Activated CD4-positive, alpha-beta T cell treated with anti-CD3 and anti-CD28 coated beads, Interleukin-2, amount 10 ng/mL, durations not matched to agents 7 days and 5 days (primary cell): ENCODE data around the gene CUL9. TPM values are rescaled to one million over a fixed set of nuclear protein-coding genes. Genes with fewer than 3 reads are reported as not detected.

Experiments
- CTCF ChIA-PET: fragments of 350-600 bp; sonication (Branson Sonifier 250); formaldehyde crosslinking; loops from one replicate; lab custom pipeline; 2021; ENCODE audit warnings: antibody characterized with exemption; lab: Charles Lee
- POLR2A ChIA-PET: fragments of 350-600 bp; sonication (Branson Sonifier 250); formaldehyde crosslinking; loops from one replicate; lab custom pipeline; 2021; ENCODE audit warnings: antibody characterized with exemption; lab: Charles Lee
- DNase-seq: peaks from one replicate; pipeline ENCODE4 v3.0.0-alpha.2; 2020
- H3K27ac Mint-ChIP-seq: one replicate; pipeline ENCODE4 v1.8.0; 2021; ENCODE audit warnings: mild to moderate bottlenecking, moderate library complexity, mixed read lengths
- H3K27me3 Mint-ChIP-seq: one replicate; pipeline ENCODE4 v1.8.0; 2021; ENCODE audit warnings: mixed read lengths
- H3K36me3 Mint-ChIP-seq: one replicate; pipeline ENCODE4 v1.8.0; 2021; ENCODE audit warnings: low read depth, mixed read lengths
- H3K4me1 Mint-ChIP-seq: one replicate; pipeline ENCODE4 v1.8.0; 2021; ENCODE audit warnings: mixed read lengths
- H3K4me3 Mint-ChIP-seq: one replicate; pipeline ENCODE4 v1.8.0; 2021; ENCODE audit warnings: mild to moderate bottlenecking, moderate library complexity, mixed read lengths
- H3K9me3 Mint-ChIP-seq: one replicate; pipeline ENCODE4 v1.8.0; 2021; ENCODE audit warnings: mixed read lengths
- total RNA-seq, 2 experiments: library from RNA; stranded (reverse); gene quantifications; one replicate each; pipeline ENCODE4 v1.2.3, GENCODE V29; 2021

CUL9 gene
- total RNA-seq, 2 experiments from 2014 or later = 57.8 to 60.7 TPM

DNA sequence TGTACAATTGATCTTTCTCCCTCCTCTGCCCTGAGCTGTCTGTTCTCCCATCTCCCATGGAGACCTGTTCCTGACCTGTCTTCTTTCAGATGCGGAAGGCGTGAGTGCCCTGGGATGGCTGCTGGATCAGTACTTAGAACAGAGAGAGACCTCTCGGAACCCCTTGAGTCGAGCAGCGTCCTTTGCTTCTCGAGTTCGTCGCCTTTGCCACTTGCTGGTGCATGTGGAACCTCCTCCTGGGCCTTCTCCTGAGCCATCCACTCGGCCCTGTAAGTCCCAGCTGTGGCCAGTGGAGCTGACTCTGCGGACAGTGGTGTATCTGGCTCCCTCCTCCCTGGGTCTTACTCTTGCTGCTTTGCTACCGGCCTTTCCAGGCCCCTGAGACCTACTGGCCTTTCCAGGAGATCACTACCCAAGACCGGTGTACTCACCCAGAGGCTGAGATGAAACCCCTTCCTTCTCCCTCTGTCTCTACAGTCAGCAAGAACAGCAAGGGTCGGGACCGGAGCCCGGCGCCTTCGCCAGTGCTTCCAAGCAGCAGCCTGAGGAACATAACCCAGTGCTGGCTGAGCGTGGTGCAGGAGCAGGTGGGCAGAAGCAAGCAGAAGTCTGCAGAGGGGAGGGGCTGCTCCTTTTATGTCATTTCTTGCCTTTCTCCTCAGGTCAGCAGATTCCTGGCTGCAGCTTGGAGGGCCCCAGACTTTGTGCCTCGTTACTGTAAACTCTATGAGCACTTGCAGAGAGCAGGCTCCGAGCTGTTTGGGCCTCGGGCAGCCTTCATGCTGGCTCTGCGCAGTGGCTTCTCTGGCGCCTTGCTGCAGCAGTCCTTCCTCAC is 22.5 kb downstream of the CUL9 start:
- Mint-ChIP-seq H3K9me3 (no peaks in the 10 kb centered on the region), H3K27me3 (no peaks in the 10 kb centered on the region), H3K4me3 (no peak overlapping the region), H3K27ac (no peak overlapping the region), H3K36me3 (peaks cover 24% of the 10 kb centered on the region), H3K4me1 (peaks cover 2% of the 10 kb centered on the region)
- DNase-seq = no peak
- ChIA-PET POLR2A (no interaction called here), CTCF (interaction anchor here (0.9 to 1.2 kb wide), 2 partner anchors 12 to 25 kb away, joined by 3 read pairs; partner anchors contain the start of gene DNPH1)

DNA sequence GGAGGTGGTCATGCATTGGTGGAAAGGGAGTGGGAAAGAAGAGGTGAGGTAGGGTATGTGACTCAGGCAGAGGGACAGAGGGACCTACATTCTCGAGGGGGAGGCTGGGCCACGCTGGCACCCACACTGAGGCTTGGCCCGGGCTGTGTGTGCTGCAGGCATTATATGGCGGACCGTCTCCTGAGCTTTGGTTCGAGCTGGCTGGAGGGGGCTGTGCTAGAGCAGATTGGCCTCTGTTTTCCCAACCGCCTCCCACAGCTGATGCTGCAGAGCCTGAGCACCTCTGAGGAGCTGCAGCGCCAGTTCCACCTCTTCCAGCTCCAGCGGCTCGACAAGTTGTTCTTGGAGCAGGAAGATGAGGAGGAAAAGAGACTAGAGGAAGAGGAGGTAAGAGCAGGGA is 23.9 kb downstream of the CUL9 start:
- Mint-ChIP-seq H3K27ac (no peak overlapping the region), H3K4me3 (no peak overlapping the region), H3K4me1 (no peaks in the 10 kb centered on the region), H3K36me3 (peaks cover 22% of the 10 kb centered on the region), H3K27me3 (no peaks in the 10 kb centered on the region), H3K9me3 (no peaks in the 10 kb centered on the region)
- no peak for DNase-seq
- CTCF ChIA-PET = interaction anchor here (1.2 kb wide), 1 partner anchor 13 kb away, joined by 3 read pairs; no protein-coding TSS in a partner anchor
- POLR2A ChIA-PET = no interaction called here

DNA sequence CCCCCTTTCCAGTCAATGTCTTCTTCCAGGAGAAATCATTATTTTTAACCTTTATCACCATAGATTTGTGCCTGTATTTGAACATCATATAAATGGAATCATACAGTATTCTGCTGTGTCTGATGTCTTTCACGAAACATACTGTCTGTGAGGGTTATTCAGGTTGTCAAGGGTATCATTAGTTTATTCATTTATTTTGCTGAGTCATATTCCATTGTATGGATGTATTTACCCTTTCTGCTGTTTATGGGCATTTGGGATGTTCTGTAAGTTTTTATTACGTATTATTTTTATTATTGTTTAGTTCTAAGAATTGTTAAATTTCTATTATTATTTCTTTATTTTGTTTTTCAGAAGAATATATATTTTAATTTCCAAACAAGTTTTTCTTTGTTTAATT is 25.3 kb downstream of the CUL9 start:
- H3K27me3 Mint-ChIP-seq = no peaks in the 10 kb centered on the region
- DNase-seq = no peak
- no peaks in the 10 kb centered on the region for H3K4me1 Mint-ChIP-seq
- POLR2A ChIA-PET = no interaction called here
- no peak overlapping the region for H3K27ac Mint-ChIP-seq
- peaks cover 24% of the 10 kb centered on the region for H3K36me3 Mint-ChIP-seq
- no peaks in the 10 kb centered on the region for H3K9me3 Mint-ChIP-seq
- no peak overlapping the region for H3K4me3 Mint-ChIP-seq
- CTCF ChIA-PET = no interaction called here

DNA sequence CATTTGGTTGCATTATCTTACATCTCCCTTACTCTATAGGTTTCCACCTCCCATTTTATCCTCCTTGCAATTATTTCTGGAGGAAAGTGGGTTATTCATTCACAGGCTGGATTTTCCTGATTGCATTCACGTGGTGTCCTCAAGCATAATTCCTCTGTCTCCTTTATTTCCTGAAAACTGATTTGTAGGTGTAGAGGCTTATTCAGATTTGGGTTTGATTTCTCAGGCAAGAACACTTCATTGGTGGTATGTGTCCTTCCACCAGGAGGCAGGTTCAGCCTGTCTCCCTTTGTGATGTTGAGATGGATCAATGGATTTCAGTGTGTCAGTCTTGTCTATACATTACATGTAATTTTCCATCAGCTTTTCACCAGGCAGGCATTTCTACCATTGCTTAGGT is 30.0 kb downstream of the CUL9 start:
- Mint-ChIP-seq H3K4me3 (no peak overlapping the region), H3K27me3 (no peaks in the 10 kb centered on the region), H3K36me3 (peaks cover 22% of the 10 kb centered on the region), H3K9me3 (no peaks in the 10 kb centered on the region), H3K27ac (no peak overlapping the region), H3K4me1 (no peaks in the 10 kb centered on the region)
- CTCF ChIA-PET = interaction anchor here (1.2 to 2.1 kb wide), 2 partner anchors 10 to 17 kb away, joined by 3 to 7 read pairs; partner anchors contain the start of gene DNPH1
- DNase-seq = no peak
- POLR2A ChIA-PET = no interaction called here

DNA sequence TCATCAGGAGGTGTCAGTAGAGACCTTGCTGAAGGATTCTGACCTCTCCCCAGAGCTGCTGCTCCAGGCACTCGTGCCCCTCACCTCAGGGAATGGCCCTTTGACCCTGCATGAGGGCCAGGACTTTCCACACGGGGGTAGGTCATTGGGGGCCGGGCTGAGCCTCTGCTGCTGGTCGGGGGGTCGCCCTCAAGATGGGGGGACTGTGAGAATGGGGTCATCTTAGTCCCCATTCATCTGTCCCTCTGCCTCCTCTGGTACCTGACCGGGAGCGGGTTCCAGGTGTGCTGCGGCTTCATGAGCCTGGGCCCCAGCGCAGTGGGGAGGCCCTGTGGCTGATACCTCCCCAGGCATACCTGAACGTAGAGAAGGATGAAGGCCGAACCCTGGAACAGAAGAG is 31.4 kb downstream of the CUL9 start:
- DNase-seq = no peak
- CTCF ChIA-PET = interaction anchor here (0.5 to 2.1 kb wide), 2 partner anchors 16 to 36 kb away, joined by 4 to 7 read pairs; partner anchors contain the start of gene DNPH1
- no peak overlapping the region for H3K27ac Mint-ChIP-seq
- H3K9me3 Mint-ChIP-seq = no peaks in the 10 kb centered on the region
- H3K36me3 Mint-ChIP-seq = peaks cover 22% of the 10 kb centered on the region
- H3K4me3 Mint-ChIP-seq = no peak overlapping the region
- H3K27me3 Mint-ChIP-seq = no peaks in the 10 kb centered on the region
- POLR2A ChIA-PET = no interaction called here
- no peaks in the 10 kb centered on the region for H3K4me1 Mint-ChIP-seq

DNA sequence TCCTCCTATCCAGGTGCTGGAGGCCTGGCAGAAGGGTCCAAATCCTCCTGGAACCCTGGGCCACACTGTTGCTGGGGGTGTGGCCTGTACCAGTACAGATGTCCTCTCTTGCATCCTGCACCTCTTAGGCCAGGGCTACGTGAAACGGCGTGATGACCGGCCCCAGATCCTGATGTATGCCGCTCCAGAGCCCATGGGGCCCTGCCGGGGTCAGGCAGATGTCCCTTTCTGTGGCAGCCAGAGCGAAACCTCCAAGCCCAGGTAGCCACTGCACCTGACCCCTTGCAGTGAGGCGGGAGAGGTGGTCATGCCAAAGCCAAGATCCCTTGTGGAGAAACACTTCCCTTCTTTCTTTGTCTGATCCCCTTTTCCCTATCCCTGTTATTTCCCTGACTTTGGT is 33.1 kb downstream of the CUL9 start:
- Mint-ChIP-seq H3K27ac (no peak overlapping the region), H3K9me3 (no peaks in the 10 kb centered on the region), H3K4me1 (no peaks in the 10 kb centered on the region), H3K36me3 (peaks cover 18% of the 10 kb centered on the region), H3K4me3 (no peak overlapping the region), H3K27me3 (no peaks in the 10 kb centered on the region)
- ChIA-PET CTCF (interaction anchor here (1.1 kb wide), 1 partner anchor 94 kb away, joined by 4 read pairs; the partner anchor contains the start of gene CRIP3), POLR2A (no interaction called here)
- no peak for DNase-seq

DNA sequence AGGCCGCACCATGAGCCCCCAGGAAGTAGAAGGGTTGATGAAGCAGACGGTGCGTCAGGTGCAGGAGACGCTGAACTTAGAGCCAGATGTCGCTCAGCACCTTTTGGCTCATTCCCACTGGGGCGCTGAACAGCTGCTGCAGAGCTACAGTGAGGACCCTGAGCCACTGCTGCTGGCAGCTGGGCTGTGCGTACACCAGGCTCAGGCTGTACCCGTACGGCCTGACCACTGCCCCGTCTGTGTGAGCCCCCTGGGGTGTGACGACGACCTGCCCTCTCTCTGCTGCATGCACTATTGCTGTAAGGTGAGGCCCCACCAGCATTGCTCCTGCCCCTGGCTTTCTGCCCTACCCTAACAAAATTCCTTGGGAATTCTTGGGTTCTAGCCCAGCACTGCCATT is 34.2 kb downstream of the CUL9 start:
- Mint-ChIP-seq H3K36me3 (peaks cover 14% of the 10 kb centered on the region), H3K27me3 (no peaks in the 10 kb centered on the region), H3K27ac (no peak overlapping the region), H3K4me3 (no peak overlapping the region), H3K9me3 (no peaks in the 10 kb centered on the region), H3K4me1 (peaks cover 2% of the 10 kb centered on the region)
- ChIA-PET POLR2A (no interaction called here), CTCF (interaction anchor here (1.4 kb wide), 1 partner anchor 13 kb away, joined by 3 read pairs; the partner anchor contains the start of gene DNPH1)
- no peak for DNase-seq

DNA sequence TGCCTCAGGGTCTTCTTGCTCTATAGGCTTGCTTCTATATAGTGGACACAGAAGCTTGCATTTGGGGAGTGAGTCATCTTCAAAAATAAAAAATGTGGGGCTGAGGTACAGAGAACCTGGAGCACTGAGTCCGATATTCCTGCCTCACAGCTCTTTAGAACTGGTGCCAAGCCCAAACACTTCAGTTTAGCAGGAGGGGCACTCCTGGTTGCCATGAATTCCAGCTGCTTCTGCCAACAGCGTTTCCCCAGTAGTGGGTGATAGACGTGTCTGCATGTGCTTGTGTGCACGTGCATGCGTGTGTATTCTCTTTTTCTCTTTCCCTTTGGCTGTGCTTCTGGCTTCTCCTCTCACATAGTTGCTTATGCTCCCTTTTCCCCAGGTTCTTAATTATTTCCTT is 35.4 kb downstream of the CUL9 start:
- no peak overlapping the region for H3K27ac Mint-ChIP-seq
- H3K27me3 Mint-ChIP-seq = no peaks in the 10 kb centered on the region
- H3K9me3 Mint-ChIP-seq = no peaks in the 10 kb centered on the region
- ChIA-PET CTCF (interaction anchor here (0.7 kb wide), 1 partner anchor 12 kb away, joined by 3 read pairs; the partner anchor contains the start of gene DNPH1), POLR2A (no interaction called here)
- H3K4me3 Mint-ChIP-seq = no peak overlapping the region
- H3K4me1 Mint-ChIP-seq = peaks cover 7% of the 10 kb centered on the region
- no peak for DNase-seq
- peaks cover 17% of the 10 kb centered on the region for H3K36me3 Mint-ChIP-seq

DNA sequence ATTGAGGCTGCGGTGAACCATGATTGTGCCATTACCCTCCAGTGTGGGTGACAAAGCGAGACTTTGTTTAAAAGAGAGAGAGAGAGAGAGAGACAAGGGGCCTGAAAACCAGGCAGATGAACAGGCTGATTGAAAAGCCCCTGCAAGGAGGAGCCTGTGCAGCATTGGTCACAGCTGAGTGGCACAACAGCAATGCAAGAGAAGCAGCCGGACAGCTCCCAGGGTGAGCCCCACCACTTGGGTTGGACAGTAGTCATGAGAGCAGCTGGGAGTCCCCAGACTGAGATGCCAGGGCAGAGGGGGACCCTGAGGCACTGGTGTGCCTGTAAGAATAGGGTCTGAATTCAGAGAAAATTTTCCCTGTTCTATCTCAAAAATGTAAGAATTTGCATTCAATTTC is 37.1 kb downstream of the CUL9 start:
- H3K27me3 Mint-ChIP-seq = no peaks in the 10 kb centered on the region
- no peak overlapping the region for H3K27ac Mint-ChIP-seq
- no peaks in the 10 kb centered on the region for H3K9me3 Mint-ChIP-seq
- ChIA-PET POLR2A (no interaction called here), CTCF (interaction anchor here (2.1 kb wide), 1 partner anchor 10 kb away, joined by 8 read pairs; the partner anchor contains the start of gene DNPH1)
- H3K4me1 Mint-ChIP-seq = peaks cover 21% of the 10 kb centered on the region
- no peak overlapping the region for H3K4me3 Mint-ChIP-seq
- no peak for DNase-seq
- H3K36me3 Mint-ChIP-seq = peaks cover 17% of the 10 kb centered on the region

DNA sequence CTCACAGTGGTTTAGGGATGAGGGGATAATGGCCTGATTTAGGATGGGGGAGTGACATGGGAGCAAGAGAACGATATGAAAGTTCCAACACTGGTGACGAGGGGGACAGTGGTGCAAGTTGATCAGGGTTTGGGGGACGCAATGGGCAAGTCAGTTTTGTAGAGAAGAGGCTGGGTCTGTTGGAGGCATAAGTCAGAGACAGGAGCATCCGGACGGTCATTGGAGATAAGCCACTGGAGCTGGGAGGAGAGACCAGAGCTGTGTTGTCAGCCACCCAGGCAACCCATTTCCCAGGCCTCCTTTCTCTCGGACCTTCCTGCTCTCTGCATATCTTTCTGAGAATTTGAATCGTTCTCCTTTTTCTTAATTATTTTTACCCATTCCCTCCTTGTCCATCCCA is 37.8 kb downstream of the CUL9 start:
- no peak for DNase-seq
- POLR2A ChIA-PET = no interaction called here
- Mint-ChIP-seq H3K27ac (no peak overlapping the region), H3K27me3 (no peaks in the 10 kb centered on the region), H3K4me1 (peaks cover 26% of the 10 kb centered on the region), H3K4me3 (no peak overlapping the region), H3K36me3 (peaks cover 18% of the 10 kb centered on the region), H3K9me3 (no peaks in the 10 kb centered on the region)
- CTCF ChIA-PET = interaction anchor here (1.0 to 2.1 kb wide), 2 partner anchors 9 to 102 kb away, joined by 3 to 8 read pairs; partner anchors contain the start of gene DNPH1

DNA sequence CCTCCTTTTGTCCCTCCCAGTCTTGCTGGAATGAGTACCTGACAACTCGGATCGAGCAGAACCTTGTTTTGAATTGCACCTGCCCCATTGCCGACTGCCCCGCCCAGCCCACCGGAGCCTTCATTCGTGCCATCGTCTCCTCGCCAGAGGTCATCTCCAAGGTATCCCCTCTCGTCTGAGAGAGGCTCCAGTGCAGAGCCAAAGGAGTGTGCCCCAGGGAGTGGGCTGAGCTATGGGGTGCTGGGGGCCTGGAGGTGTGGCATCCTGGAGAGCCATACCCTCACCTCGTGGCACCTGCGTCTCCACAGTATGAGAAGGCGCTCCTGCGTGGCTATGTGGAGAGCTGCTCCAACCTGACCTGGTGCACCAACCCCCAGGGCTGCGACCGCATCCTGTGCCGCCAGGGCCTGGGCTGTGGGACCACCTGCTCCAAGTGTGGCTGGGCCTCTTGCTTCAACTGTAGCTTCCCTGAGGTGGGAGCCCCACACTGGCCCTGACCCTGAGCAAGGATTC is 38.5 kb downstream of the CUL9 start:
- Mint-ChIP-seq H3K27ac (no peak overlapping the region), H3K36me3 (peaks cover 21% of the 10 kb centered on the region), H3K27me3 (no peaks in the 10 kb centered on the region), H3K4me3 (no peak overlapping the region), H3K9me3 (no peaks in the 10 kb centered on the region), H3K4me1 (peaks cover 31% of the 10 kb centered on the region)
- CTCF ChIA-PET = interaction anchor here (0.6 to 2.1 kb wide), 6 partner anchors 9 to 1304 kb away, joined by 3 to 8 read pairs (median 3); partner anchors contain the start of gene DNPH1
- DNase-seq = no peak
- POLR2A ChIA-PET = no interaction called here

DNA sequence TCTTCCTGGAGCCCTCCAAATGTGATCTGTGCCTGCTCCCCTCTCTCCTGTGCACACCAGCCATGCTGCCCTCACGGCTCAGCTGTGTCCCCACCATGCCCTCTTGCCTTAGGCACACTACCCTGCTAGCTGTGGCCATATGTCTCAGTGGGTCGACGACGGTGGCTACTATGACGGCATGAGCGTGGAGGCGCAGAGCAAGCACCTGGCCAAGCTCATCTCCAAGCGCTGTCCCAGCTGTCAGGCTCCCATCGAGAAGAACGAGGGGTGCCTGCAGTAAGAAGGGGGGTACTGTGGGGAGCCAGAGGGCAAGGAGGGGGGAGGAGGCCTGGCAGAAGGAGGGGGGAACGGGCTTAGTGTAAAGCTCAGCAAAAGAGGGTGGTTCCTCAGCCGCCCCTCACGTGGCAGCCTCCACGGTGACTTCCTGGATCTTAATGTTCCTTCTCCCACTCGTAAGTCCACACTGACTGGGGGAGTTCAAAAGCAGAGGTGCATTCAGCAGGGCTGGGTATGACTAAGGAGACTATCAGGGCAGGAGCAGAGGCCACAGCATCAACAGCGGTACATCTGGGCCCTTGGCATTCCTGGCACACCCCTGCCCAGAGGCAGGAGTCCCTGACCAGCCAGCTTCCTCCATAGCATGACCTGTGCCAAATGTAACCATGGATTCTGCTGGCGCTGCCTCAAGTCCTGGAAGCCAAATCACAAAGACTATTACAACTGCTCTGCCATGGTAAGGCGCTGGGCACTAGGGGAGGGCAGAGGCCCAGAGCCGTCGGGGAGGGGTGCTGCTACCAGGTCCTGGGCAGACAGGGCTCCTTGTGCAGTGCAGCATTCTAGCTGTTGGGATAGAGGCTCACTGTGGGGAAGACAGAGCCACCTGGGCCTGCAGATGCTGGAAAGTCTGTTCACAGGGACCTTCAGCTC is 39.3 kb downstream of the CUL9 start:
- no peak for DNase-seq
- Mint-ChIP-seq H3K27ac (no peak overlapping the region), H3K9me3 (no peaks in the 10 kb centered on the region), H3K4me3 (no peak overlapping the region), H3K27me3 (no peaks in the 10 kb centered on the region), H3K4me1 (peaks cover 39% of the 10 kb centered on the region), H3K36me3 (peaks cover 24% of the 10 kb centered on the region)
- ChIA-PET CTCF (interaction anchor here (0.6 to 1.4 kb wide), 4 partner anchors 8 to 1305 kb away, joined by 3 to 7 read pairs (median 3); partner anchors contain the start of gene DNPH1), POLR2A (no interaction called here)
